DMS53 treated with DMSO at 0.1 percent for 48 hours (cell line): Measurements from ENCODE around the gene CDH23.

Experiments used
- DNase-seq: peaks from one replicate; lab custom pipeline; 2025; ENCODE audit not compliant: unreplicated experiment; lab: John Stamatoyannopoulos, UW

Gene CDH23

GRCh38 chr10:71481746-71482410, 85.2 kb downstream of the CDH23 start:
- no peak for DNase-seq

DNA sequence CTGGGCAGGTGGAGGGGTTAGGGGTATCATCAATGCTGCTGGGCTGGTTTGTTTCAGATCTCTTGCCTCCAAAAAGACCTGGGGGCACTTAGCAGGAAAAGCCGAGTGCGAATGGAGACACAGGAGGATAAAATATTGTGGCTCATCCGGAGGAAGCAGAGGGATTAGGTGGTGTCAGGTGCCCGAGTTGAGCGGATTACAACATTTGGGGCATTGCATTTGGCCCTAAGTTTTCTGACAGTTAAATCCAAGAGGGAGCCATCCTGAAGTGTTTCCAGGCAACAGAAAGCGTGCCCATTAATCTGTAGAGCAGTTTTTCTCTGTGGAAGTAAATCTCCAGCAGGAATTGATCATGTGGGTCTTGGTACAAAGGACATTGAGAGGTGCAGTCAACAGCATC, 85.9 kb downstream of the CDH23 start:
- DNase-seq = no peak

DNA sequence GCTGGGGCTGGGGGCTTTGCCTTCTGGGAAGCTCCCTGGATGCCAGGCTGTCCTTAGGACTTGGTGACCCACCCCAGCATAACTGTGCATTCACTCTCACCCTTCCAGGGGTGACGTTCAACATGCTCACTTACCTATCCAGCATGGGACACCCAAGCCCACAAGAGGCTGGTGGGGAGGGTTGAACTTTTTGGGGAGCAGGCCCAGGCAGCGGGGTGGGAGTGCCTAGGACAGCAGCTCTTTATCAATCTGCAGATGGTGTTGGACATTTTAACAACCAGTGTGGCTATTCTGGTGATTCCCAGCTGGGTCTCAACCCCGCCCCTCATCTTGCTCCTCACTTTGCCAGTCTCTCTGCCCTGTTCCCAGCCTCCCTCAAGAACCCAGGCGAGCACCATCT, 86.4 kb downstream of the CDH23 start:
- DNase-seq = no peak

DNA sequence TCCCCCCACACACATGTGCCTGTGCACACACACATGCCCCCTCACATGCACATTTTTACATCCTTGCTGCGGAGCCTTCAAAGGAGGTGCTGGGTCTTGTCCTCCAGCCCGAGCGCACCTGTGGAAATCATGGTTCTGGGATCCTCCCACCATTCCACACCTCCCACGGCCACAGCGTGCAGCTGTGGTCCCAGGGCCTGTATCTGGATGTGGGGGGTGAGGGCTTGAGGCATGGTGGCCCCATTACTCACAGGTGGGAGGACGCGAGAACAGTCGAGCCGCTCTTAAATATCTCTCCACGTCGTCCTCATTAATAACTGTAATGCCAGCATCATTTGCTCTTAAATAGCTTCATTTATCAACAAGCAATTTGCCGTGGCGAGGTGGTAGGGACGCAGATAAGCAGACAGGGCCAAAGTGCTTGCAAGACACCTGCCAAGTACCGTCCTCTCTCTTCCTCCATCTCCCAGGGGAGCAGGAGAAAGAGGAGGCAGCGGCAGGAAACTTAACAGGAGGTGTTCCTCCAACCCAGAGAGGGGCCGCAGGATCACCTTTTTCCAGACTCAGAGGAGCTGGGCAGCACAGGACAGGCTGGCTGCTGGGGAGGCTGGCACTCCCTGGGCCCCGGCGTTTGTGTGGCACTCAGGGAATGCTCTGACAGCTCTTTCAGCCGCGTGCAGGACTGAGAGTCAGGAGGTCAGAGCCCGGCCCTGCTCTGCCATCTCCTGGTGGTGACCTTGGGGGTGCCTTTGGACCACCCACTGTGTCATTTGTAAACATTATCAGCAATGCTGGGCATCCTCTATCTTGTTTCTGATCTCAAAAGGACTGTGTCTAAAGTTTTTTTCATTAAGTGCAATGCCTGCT, 87.4 kb downstream of the CDH23 start:
- DNase-seq = no peak

DNA sequence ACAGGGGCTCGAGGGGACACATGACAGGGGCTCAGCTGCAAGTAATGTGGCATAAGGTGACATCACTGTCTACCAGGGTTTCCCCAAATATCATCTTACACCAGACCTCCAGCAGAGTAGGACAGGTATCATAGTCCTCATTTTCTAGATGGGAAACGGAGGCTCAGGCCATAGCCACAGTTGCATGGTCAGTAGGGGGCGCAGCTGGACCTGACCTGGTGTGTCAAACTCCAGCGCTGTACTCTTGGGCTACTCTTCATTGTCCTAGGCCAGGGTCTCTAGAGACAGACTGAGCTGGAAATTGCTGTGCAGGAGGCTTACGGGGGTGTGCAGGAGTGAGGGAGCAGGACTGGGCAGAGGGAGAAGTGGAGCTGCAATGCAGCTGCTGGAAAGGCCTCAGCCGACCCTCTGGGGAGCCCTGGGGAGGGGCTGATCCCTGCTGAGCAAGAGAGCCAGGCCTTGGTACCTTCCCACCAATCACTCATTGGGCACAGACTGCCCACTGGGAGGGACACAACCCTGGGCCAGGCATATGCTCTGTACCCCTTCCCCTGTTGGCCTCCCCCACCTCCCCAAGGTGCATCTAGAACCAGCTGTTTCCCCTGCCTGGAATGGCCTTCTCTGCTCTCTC, 89.9 kb downstream of the CDH23 start:
- DNase-seq = no peak

- DNase-seq = no peak
Observed at GRCh38 chr10:71487726-71488125, 91.0 kb downstream of the CDH23 start.

DNA sequence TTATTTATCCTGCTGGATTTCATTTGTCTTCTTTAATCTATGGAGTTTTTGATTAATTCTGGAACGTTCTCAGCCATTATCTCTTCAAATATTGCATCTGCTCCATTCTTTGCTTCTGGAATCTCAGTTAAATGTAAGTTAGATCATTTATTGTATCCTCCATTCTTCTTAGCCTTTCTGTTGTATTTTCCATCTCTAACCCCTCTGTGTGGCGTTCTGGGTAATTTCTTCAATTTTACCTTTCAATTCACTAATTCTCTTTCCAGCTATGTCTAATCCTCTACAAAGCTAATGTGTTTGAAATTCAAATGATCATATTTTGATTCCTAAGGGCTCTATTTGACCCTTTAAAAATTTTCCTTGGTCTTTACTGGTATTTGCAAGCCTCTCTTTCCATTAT, 92.4 kb downstream of the CDH23 start:
- no peak for DNase-seq

GRCh38 chr10:71492872-71493271, 96.2 kb downstream of the CDH23 start:
- no peak for DNase-seq

GRCh38 chr10:71493741-71494140, 97.0 kb downstream of the CDH23 start:
- DNase-seq = no peak

GRCh38 chr10:71494476-71494875, 97.8 kb downstream of the CDH23 start:
- DNase-seq = no peak

DNA sequence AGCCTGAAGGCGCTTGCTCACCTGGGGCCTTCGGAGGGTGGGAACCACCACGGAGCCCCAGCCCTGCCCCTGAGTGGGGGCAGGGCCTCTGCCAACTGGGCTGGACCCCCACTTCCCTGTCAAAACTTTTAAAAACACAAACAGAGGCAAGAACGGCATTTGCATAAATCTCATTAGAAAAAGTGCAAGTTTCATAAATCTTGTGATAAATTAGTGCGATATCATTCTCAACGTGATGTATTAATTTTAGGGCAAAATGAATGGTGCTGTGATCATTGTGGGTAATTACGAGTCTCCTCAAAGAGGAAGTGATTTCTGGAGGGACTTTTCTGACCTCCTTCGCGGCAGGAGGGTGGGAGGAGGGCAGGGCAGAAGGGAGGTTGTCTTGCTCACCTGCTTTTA, 98.3 kb downstream of the CDH23 start:
- DNase-seq = no peak

GRCh38 chr10:71496927-71497762, 100.4 kb downstream of the CDH23 start:
- DNase-seq = no peak

DNA sequence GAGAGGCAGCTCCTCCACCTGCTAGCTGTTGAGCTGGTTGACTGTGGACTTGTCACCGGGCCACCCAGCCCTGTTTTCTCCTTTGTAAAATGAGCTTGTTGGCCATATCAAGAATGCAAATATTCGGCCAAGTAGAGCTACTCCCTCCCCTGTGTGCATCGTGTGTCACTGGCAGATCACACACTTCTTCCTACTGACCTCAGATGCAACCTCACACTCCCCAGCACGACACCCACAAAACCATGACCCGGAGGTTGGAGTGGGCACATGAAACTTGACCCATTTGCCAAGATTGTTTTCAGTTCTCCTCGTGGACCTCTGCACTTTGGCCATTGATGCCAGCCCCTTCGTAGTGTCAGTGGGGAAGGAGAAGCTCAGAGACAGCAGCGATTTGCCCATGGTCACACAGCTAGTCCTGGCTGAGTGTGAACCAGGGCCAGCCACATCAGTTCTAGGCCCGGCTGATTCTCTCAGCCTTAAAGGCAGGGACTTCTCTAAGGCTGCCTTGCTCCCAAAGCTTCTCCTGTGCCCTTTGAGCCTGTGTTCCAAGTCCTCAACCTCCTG, 101.1 kb downstream of the CDH23 start:
- no peak for DNase-seq

GRCh38 chr10:71501402-71501801, 104.7 kb downstream of the CDH23 start:
- DNase-seq = no peak

DNA sequence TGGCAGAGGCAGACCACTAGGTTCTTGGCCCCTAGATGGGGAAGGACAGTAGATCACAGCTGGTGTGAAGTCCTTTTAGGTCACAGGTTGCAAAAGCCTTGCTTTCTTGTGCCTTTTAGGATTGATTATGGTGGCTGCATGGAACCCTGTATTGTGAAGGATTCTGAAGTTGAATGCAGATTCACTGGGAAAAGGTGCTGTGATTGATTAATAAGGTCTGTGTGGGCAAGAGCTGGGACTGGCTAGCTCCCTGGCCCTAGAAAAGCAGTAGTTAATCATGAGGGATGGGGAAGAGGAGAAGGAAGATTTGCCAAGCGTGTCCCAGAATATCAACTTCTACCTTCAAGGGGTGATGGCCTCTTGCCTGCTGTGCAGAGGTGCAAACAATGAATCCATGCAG, 105.5 kb downstream of the CDH23 start:
- DNase-seq = no peak

DNA sequence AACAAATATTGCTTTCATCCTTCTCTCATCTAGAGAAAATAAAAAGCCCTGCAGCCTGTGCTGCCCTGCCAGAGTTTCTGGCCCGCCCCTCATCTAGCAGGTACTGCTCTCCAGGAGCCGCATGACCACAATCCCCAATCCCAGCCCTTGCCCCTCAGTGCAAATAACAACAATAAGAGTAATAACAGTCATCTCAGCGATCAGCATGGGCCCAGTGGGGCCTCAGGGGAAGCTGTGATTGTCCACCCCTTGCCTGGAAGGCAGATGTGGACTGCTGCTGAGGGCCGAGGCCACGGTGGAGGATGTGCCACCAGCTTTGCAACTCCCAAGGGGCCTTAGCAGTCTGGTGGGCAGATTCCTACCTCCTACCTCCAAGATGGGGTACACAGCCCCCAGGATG, 106.1 kb downstream of the CDH23 start:
- no peak for DNase-seq

- no peak for DNase-seq
Observed at GRCh38 chr10:71504168-71504567, 107.4 kb downstream of the CDH23 start.

DNA sequence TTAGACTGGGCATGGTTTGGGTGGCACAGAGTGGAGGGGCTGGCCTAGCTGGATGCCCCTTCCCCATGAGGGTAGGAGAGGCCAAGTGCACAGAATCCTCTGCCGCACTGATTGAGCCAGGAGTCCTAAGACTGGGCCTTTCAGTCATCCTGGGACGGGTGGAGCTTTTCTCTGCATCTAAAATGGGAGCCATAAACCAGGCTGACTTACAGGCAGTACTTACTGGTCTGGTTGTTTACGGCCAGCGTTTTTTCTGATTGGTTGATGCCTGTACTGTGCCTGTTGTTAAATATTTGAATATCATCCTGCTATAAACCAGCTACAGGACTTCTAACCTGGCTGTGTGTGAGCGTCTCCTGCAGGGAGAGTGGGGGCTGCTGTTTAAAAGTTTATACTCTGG, 107.8 kb downstream of the CDH23 start:
- DNase-seq = no peak

GRCh38 chr10:71505862-71506261, 109.1 kb downstream of the CDH23 start:
- no peak for DNase-seq

DNA sequence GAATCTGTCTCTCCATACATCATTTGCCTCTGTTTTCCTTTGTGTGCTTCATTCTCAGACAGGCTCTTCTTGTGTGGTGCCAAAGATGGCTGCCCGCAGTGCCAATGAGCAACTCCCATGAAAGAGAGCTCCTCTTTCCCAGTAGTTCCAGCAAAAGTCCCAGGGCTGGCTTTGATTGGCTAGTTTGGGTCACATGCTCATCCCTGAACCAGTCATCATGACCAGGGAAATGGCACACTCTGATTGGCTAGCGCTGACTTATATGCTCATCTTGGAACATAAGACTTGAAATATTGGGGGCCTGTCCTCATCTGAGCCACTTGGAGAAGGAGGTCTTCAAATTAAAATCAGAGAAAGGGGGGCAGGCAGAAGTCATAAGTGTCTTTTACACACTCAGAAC, 112.7 kb downstream of the CDH23 start:
- no peak for DNase-seq

DNA sequence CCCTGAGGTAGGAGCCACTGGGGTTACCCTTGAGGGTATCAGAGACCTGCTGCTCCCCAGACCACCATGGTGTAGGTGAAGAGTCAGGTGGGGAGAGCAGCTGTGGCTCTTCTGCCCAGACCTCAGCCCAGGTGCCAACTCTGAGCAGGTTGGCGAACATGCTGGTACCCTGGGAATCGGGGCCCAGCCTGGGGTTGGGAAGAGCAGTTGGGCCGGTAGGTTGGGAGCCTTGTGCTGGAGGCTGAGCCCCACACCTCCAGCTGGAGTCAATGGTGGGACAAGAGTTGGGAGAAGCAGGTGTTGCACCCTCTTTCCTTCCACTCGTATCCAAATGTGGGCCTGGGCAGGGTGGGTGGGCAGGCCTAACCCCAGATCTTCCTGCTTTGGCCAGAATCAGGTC, 114.5 kb downstream of the CDH23 start:
- DNase-seq = no peak
